ENCODE data around the gene ST6GALNAC4.

Gene ST6GALNAC4, protein sequence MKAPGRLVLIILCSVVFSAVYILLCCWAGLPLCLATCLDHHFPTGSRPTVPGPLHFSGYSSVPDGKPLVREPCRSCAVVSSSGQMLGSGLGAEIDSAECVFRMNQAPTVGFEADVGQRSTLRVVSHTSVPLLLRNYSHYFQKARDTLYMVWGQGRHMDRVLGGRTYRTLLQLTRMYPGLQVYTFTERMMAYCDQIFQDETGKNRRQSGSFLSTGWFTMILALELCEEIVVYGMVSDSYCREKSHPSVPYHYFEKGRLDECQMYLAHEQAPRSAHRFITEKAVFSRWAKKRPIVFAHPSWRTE

GRCh38 chr9:127916720-127917581, at the start of gene ST6GALNAC4:
Gene ST6GALNAC4 (minus strand): TSS chr9:127917041. CDS start chr9:127916419, 622 bp downstream.
- no peak for DNase-seq (ENCODE audit: low read depth)

GRCh38 chr9:127965953-127966352, 49.1 kb upstream of the ST6GALNAC4 start:
- DNase-seq (ENCODE audit: low read depth) = no peak

GRCh38 chr9:127963359-127964064, 46.7 kb upstream of the ST6GALNAC4 start:
- no peak for DNase-seq (ENCODE audit: low read depth)

DNA sequence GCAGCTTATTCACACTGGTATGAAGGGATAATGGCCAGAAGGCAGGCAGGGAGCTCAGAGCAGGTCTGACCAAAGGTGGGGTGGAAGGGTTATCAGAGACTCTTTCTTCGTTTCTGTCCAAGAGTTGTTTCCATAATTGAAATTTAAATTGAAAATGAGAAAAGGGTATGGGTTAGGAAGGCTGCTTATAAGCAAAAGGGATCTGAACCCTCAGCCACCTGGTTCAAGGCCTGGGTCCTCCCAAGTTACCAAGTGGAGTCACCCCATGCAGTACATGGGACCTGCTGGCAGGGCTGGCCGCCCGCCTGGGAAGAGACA, 46.2 kb upstream of the ST6GALNAC4 start:
- no peak for DNase-seq (ENCODE audit: low read depth)

DNA sequence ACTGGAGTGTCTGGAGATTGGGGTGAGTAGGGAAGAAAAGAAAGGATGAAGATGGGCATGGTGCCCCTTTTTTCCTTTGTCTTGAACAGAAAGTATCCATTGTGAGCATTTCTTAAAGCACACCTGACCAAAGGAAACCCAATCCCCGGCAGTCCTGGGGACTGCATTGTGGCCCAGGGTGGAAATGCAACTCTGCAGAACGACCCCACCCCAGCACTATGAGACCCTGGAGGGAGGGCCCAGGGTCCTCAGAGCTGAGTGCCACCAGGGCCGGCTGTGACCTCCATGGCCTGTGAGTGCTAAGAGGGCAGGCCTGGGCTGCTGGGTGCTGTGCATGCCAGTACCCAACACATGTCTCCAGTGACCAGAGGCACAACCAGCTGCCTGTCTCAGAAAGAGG, 45.4 kb upstream of the ST6GALNAC4 start:
- no peak for DNase-seq (ENCODE audit: low read depth)

- DNase-seq (ENCODE audit: low read depth) = no peak
These were observed 44.8 kb upstream of the ST6GALNAC4 start for GRCh38 chr9:127961613-127962155.

GRCh38 chr9:127961155-127961490, 44.3 kb upstream of the ST6GALNAC4 start:
- DNase-seq (ENCODE audit: low read depth) = no peak

GRCh38 chr9:127960410-127961154, 43.7 kb upstream of the ST6GALNAC4 start:
- no peak for DNase-seq (ENCODE audit: low read depth)

- no peak for DNase-seq (ENCODE audit: low read depth)
These were observed 43.1 kb upstream of the ST6GALNAC4 start for GRCh38 chr9:127959841-127960409.

- DNase-seq (ENCODE audit: low read depth) = no peak
These were observed 42.6 kb upstream of the ST6GALNAC4 start for GRCh38 chr9:127959398-127959797.

DNA sequence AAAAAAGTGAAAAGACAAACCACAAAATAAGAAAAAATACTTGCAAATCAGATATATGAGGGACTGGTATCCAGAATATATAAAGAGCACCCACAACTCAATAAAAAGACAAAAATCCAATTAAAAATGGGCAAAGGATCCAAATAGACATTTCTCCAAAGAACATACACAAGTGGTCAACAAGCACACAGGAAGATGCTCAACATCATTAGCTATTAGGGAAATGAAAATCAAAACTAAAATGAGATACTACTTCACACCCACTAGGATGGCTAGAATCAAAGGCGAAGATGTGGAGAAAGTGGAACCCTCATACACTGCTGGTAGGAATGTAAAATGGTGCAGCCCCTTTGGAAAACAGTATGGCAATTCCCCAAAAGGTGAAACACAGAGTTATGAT, 41.9 kb upstream of the ST6GALNAC4 start:
- DNase-seq (ENCODE audit: low read depth) = no peak

GRCh38 chr9:127955294-127956015, 38.6 kb upstream of the ST6GALNAC4 start:
- DNase-seq (ENCODE audit: low read depth) = no peak

GRCh38 chr9:127954831-127955293, 38.0 kb upstream of the ST6GALNAC4 start:
- no peak for DNase-seq (ENCODE audit: low read depth)

- DNase-seq (ENCODE audit: low read depth) = no peak
These were observed 37.1 kb upstream of the ST6GALNAC4 start for GRCh38 chr9:127953768-127954505.

DNA sequence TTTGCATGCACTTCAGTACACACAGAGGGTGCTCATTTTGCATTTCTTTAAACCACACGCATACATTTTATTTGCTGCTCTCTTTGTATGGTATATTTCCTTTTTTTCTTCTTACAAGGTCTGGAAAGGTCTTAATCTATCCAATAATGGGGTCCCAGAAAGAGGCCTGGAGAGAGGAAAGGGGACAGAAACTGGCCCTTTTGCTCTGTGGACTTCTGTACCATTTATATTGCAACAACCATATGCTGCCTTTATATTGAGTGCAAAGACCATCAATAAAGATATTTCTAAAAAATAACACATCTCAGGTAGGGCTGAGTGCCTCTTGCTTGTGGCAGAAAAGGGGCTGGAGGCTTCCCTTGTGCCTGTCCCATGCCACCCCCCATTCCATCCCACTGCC, 36.3 kb upstream of the ST6GALNAC4 start:
- no peak for DNase-seq (ENCODE audit: low read depth)

DNA sequence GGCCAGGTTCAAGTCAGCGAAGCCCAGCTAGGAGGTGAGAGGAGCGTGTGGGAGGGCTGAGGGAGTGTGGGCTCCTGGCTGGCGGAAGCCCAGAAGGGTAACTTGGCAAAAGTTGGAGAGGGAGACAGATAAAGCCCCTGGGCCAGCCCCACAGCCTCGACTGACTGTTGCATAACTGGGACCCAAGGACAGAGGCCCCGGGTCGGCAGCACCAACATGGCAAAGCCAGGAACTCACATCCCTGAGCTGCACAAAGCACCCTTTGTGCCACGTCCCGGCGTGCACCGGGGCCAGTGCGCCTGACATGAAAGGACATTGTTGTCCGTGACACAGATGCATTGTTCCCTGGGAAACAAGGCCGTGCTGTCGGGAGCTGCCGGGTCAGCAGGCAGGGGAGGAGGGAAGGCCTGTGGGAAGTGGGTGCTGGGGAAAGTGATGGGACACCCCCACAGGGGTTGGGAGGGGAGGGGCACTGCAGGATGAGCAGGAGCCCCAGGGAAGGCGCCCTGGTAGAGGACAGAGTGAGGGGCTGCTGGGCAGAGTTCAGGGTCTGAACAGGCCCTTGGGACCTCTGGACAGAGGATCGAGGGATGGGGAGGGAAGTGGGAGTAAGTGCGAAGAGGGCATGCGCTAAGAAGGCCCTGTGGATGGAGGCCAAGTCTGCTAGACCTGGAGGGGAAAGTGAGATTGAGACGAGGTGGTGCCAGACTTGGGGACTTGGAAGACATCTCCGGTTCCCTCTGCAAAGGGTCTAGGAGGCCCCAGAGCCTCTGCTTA, 33.9 kb upstream of the ST6GALNAC4 start:
- DNase-seq (ENCODE audit: low read depth) = no peak

- DNase-seq (ENCODE audit: low read depth) = no peak
These were observed 33.1 kb upstream of the ST6GALNAC4 start for GRCh38 chr9:127949827-127950512.

DNA sequence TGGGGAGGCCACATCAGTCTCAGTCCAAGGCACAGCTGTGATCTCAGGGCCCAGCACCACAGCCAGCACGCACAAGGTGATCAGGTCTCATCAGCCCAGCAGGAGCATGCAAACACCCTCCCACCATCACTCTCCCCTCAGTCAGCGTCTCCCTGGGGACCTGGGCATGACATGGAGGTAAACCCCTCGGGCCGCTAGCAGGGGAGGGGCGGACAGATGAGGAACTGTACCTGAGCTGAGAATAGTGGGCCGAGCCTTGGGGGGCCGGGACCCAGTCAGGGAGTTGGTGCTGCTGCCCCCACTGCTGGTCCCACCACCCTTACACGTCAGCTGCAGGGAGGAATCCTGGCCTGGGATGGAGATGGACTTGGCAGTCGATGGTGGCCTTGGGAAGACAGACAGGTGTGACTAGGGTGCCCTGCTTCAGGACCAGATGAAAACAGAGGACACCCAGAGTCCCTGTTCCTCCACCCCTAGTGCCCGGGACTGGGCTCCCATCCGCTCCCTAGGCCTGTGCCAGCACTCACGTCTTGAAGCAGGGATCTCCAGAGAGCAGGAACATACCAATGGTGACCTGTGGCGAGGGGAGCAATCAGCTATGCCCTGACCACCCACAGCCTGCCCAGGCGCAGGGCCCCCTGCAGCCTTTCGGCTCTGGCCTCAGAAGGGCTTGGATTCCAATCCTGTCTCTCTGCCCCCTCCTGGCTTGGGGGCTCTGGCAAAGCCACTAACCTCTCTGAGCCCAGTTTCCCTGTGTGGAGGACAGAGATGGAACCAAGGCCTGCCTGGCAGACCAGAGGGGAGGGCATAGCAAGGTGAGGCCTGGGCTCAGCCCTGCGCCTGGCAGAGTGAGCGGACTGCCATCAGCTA, 31.2 kb upstream of the ST6GALNAC4 start:
- DNase-seq (ENCODE audit: low read depth) = no peak
